ENCODE data around the gene RUNDC1.
A peak's percentile ranks its signal among the peaks of the same experiment; 100 is the strongest.
"Not testable (repeated sequence)": the region's sequence is repeated elsewhere in the genome, so short reads cannot be mapped to it uniquely, and the experiment has no call there.

The RUNDC1 gene

GRCh38 chr17:42989726-42990652 lies 9.6 kb downstream of the RUNDC1 start:
- FAIRE-seq (no peak), DNase-seq (ENCODE audit: extremely low spot score, insufficient read length, low read depth) (no peak)

GRCh38 chr17:42991471-42991870 lies 11.1 kb downstream of the RUNDC1 start:
- DNase-seq (ENCODE audit: extremely low spot score, insufficient read length, low read depth) = no peak
- FAIRE-seq = no peak

- no peak for FAIRE-seq
- no peak for DNase-seq (ENCODE audit: extremely low spot score, insufficient read length, low read depth)
Measured at GRCh38 chr17:42992872-42993271, 12.5 kb downstream of the RUNDC1 start.

DNA sequence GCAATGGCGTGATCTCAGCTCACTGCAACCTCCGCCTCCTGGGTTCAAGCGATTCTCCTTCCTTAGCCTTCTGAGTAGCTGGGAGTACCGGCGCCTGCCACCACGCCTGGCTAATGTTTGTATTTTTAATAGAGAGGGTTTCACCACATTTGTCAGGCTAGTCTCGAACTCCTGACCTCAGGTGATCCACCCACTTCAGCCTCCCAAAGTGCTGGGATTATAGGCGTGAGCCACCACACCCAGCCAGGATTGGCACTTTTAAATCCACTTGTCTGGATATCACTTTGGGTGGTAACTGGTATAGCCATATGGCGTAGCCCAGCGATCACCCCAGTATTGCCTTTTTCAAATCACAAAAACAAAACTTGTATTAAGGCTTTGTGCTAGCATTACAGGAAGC lies 13.5 kb downstream of the RUNDC1 start:
- not testable (repeated sequence) for DNase-seq (ENCODE audit: extremely low spot score, insufficient read length, low read depth); FAIRE-seq

GRCh38 chr17:42997390-42997983 lies 17.1 kb downstream of the RUNDC1 start:
- no peak for FAIRE-seq
- no peak for DNase-seq (ENCODE audit: extremely low spot score, insufficient read length, low read depth)

- peak; percentile 100 for FAIRE-seq
- DNase-seq (ENCODE audit: extremely low spot score, insufficient read length, low read depth) = peak; percentile 94
Measured at GRCh38 chr17:42997984-42998938, 17.9 kb downstream of the RUNDC1 start, which contains the start of gene RPL27. Gene RPL27 (plus strand): TSS chr17:42998419. CDS start chr17:42998751, 332 bp downstream.

DNA sequence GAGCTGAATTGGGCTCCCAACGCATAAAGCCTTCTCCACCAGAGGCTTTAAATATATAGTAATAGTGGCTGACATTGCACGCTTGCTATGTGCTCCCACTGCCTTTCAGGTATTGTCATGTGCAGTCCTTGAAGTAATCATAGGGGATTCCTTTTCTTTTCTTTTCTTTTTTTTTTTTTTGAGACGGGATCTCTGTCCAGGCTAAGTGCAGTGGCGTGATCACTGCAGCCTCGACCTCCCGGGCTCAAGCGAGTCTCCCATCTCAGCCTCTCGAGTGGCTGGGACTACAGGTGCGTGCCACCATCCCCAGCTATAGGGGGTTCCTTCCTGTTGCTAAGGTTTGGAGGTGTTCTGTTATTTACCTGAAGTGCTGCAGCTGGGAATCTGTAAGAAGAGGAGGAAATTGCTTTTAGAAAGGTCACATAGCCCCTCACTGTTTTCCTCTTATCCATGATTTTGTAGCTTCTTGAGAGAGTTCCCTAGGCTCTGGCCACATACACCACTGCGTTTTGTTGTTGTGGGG lies 18.7 kb downstream of the RUNDC1 start:
- FAIRE-seq = no peak
- DNase-seq (ENCODE audit: extremely low spot score, insufficient read length, low read depth) = no peak

- not testable (repeated sequence) for FAIRE-seq; DNase-seq (ENCODE audit: extremely low spot score, insufficient read length, low read depth)
Measured at GRCh38 chr17:43000894-43001293, 20.5 kb downstream of the RUNDC1 start.

DNA sequence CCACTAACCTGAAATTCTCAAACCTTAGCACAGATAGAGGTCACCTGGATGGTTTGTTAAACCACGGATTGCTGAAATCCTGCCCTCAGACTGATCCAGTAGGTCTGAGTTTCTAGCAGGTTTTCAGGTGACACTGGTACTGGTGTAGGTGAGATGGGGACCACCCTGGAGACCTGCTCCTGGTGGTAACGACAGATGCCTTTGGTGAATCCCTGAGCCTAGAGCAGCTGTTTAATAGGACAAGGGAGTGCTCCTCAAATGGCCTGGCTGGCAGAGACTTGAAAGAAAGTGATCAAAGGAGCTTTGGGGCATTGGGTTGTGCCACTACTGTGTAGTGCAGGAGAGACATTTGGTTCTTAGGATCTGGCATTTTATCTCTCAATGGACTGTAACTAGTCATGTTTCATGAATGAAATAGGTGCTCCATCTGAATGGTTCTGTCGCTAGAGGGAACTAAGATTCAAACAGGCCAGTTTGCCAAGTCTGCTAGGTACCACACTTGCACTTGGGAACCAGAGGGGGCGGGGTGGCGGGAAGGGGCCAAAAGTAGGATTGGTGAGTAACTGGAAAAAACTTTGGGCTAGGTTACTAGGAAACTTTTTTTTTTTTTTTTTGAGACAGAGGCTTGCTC lies 23.3 kb downstream of the RUNDC1 start:
- FAIRE-seq = no peak
- DNase-seq (ENCODE audit: extremely low spot score, insufficient read length, low read depth) = no peak

DNA sequence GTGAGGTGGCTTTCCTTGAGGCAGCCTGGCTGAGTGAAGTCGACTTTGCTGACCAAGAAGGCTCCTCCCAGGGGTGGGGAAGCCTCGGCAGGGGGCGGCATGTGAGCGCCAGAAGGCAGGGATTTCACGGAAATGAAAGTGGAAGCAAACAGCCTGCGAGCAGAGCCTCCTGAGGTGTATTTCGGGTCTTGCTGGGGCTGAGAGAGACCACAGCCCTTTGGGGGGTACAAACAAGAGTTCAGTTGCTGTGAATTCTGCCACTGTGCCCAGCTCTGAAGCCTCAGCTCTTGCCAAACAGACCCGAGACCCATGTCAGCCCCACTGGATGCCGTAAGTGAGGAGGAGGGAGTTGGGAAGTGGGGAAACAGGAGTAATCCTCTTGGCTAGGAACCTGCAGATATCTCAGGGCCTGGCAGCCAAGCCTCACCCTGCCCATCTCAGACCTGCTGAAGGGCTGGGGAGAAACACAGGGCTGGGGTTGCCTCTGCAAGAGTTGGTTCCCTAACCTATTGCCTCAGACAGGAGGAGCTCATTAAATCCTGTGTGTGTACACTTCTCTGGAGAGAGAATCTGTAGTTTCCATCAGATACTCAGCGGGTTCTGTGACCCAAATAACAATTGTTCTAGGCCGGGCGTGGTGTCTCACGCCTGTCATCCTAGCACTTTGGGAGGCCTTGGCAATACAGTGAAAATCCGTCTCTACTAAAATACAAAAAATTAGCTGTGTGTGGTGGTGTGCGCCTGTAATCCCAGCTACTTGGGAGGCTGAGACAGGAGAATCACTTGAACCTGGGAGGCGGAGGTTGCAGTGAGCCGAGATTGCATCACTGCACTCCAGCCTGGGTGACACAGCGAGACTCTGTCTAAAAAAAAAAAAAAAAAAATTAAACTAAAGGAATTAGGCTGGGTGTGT lies 26.5 kb downstream of the RUNDC1 start, which contains the start of gene IFI35:
Gene IFI35 (plus strand): TSS at position 146 of the 913 bp plus-strand sequence. CDS start 164 bp downstream, at position 310.
- FAIRE-seq (peak; percentile 91), DNase-seq (ENCODE audit: extremely low spot score, insufficient read length, low read depth) (peak; percentile 73)

DNA sequence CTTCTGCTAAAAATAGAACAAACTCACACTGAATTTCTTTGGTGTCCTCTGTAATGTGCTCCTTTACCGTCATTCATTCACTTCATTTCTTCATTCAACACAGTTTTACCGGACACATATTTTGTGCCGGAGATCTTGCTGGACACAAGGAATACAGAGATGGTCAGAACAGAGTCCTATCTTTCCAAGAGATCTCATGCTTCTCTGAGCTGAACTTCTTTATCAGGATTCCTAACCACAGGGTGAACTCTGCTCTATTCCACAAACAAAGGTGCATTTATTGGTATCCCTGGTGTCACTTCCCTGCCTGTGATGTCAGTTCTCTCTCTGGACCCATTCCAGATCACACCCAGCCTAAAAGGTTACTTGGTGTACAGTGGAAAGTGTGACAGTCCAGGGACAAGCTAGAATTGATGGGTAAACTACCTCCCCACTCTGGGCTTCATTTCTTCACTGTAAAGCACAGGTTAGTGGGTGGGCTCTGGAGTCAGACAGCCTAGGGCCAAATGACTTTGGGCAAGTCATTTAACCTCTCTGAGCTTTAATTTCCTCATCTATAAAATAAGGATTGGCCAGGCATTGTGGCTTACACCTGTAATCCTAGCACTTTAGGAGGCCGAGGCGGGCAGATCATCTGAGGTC lies 30.4 kb downstream of the RUNDC1 start:
- no peak for FAIRE-seq
- no peak for DNase-seq (ENCODE audit: extremely low spot score, insufficient read length, low read depth)

- FAIRE-seq (no peak), DNase-seq (ENCODE audit: extremely low spot score, insufficient read length, low read depth) (no peak)
Measured at GRCh38 chr17:43011728-43012472, 31.5 kb downstream of the RUNDC1 start.

GRCh38 chr17:43013296-43013695 lies 32.9 kb downstream of the RUNDC1 start:
- no peak for FAIRE-seq
- no peak for DNase-seq (ENCODE audit: extremely low spot score, insufficient read length, low read depth)

DNA sequence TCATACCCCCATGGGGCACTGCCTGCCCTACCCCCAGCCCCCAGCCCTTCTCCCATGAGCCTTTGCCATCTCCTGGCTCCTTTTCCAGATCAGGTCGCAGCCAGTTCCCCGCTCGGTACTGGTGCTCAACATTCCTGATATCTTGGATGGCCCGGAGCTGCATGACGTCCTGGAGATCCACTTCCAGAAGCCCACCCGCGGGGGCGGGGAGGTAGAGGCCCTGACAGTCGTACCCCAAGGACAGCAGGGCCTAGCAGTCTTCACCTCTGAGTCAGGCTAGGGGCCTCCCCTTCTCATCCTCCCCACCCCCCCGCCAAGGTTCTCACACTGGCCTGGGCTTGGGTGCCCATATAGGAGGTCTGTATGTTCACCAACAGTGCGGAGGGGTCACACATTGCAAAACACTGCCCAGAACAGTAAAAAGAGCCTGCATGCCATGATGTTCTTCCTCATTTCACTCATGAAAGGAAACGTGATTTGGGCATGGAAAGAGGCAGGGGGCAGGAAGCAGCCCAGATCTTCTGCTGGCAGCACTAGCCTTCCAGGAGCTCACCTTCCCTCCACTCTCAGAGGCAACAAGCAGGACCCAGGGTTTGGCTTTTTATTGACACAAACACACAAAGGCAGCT lies 33.8 kb downstream of the RUNDC1 start:
- FAIRE-seq (no peak), DNase-seq (ENCODE audit: extremely low spot score, insufficient read length, low read depth) (no peak)

- FAIRE-seq (no peak), DNase-seq (ENCODE audit: extremely low spot score, insufficient read length, low read depth) (no peak)
Measured at GRCh38 chr17:43014649-43015542, 34.5 kb downstream of the RUNDC1 start.

DNA sequence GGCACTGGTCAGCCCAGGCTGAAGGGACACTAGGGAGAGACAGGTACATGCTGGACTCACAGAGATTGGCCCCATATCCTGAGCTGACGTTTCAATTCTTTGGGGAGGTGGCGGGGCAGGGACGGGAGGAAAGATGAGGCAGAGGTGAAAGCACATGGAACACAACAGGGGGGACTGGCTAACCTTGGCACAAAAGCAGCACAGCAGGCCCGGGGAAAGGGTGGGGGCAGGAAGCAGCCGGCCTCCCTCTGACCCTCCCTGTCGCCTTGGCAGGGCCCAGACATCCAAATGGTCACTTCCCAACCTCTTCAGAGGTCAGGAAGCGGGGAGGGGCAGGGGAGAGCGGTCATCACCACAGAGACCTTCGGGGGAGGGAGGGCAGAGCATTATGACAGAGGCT lies 35.2 kb downstream of the RUNDC1 start:
- FAIRE-seq = no peak

More for the DNA sequence above, 35.2 kb downstream of the RUNDC1 start:
- no peak for DNase-seq (ENCODE audit: extremely low spot score, insufficient read length, low read depth)
